Trophoblast cell (in vitro differentiated cells and primary cell): ENCODE results near the gene GAS2L3.

ENCODE experiments used
- DNase-seq, 2 donors: peaks; one replicate each; pipeline ENCODE4 v3.0.0-alpha.2; 2016
- H2AFZ ChIP-seq: 2 replicates; pipeline ENCODE4 v1.6.1; 2013; ENCODE audit warnings: low read length, moderate library complexity, mild to moderate bottlenecking; ENCODE audit not compliant: insufficient read depth, poor library complexity
- H2AK5ac ChIP-seq: 2 replicates; pipeline ENCODE4 v1.6.1; 2013; ENCODE audit warnings: mild to moderate bottlenecking, low read length
- H2BK120ac ChIP-seq: 2 replicates; pipeline ENCODE4 v1.6.1; 2013; ENCODE audit warnings: low read length, mild to moderate bottlenecking, moderate library complexity; ENCODE audit not compliant: insufficient read depth, poor library complexity
- H2BK12ac ChIP-seq: 2 replicates; pipeline ENCODE4 v1.6.1; 2013; ENCODE audit warnings: mild to moderate bottlenecking, low read length, moderate library complexity
- H2BK5ac ChIP-seq: 2 replicates; pipeline ENCODE4 v1.6.1; 2013; ENCODE audit warnings: low read length, low read depth, moderate library complexity, mild to moderate bottlenecking; ENCODE audit not compliant: poor library complexity
- H3K14ac ChIP-seq: 2 replicates; pipeline ENCODE4 v1.6.1; 2013; ENCODE audit warnings: mild to moderate bottlenecking, low read length
- H3K18ac ChIP-seq: 2 replicates; pipeline ENCODE4 v1.6.1; 2013; ENCODE audit warnings: mild to moderate bottlenecking, low read length
- H3K23ac ChIP-seq: 2 replicates; pipeline ENCODE4 v1.6.1; 2013; ENCODE audit warnings: low read length
- H3K27ac ChIP-seq: 2 replicates; pipeline ENCODE4 v1.5.1; 2013; ENCODE audit warnings: low read depth, mild to moderate bottlenecking, inconsistent platforms, low read length, moderate library complexity
- H3K27me3 ChIP-seq: 2 replicates; pipeline ENCODE4 v1.6.1; 2013; ENCODE audit warnings: inconsistent platforms, mild to moderate bottlenecking, low read length, moderate library complexity; ENCODE audit not compliant: insufficient read depth
- H3K36me3 ChIP-seq, 2 experiments: 1 replicate in 1 of 2; 2 replicates in 1 of 2; pipeline ENCODE4 v1.6.1; 2013; ENCODE audit warnings: low read length in 2 of 2, mild to moderate bottlenecking in 2 of 2, moderate library complexity in 1 of 2; ENCODE audit not compliant: insufficient read depth in 2 of 2, control insufficient read depth in 1 of 2
- H3K4ac ChIP-seq: 2 replicates; pipeline ENCODE4 v1.6.1; 2013; ENCODE audit warnings: low read depth, mild to moderate bottlenecking, low read length, moderate library complexity
- H3K4me1 ChIP-seq, 2 experiments: 1 replicate in 1 of 2; 2 replicates in 1 of 2; pipeline ENCODE4 v1.6.1; 2013; ENCODE audit warnings: low read length in 2 of 2, mild to moderate bottlenecking in 2 of 2, moderate library complexity in 1 of 2; ENCODE audit not compliant: insufficient read depth in 2 of 2, control insufficient read depth in 1 of 2
- H3K4me2 ChIP-seq: 2 replicates; pipeline ENCODE4 v1.6.1; 2013; ENCODE audit warnings: inconsistent platforms, mild to moderate bottlenecking, low read length, moderate library complexity
- H3K4me3 ChIP-seq: 2 replicates; pipeline ENCODE4 v1.5.1; 2013; ENCODE audit warnings: mild to moderate bottlenecking, low read depth, low read length, inconsistent platforms
- H3K79me1 ChIP-seq: one replicate; pipeline ENCODE4 v1.6.1; 2013; ENCODE audit warnings: low read length
- H3K79me2 ChIP-seq: 2 replicates; pipeline ENCODE4 v1.6.1; 2013; ENCODE audit warnings: low read length, mild to moderate bottlenecking; ENCODE audit not compliant: control insufficient read depth, insufficient read depth, poor library complexity
- H3K9ac ChIP-seq: 2 replicates; pipeline ENCODE4 v1.6.1; 2013; ENCODE audit warnings: mild to moderate bottlenecking, low read length
- H3K9me3 ChIP-seq: 2 replicates; pipeline ENCODE4 v1.6.1; 2013; ENCODE audit warnings: low read depth, mild to moderate bottlenecking, control low read depth, inconsistent platforms, low read length; ENCODE audit not compliant: insufficient read depth
- H4K12ac ChIP-seq: 2 replicates; pipeline ENCODE4 v1.6.1; 2013; ENCODE audit warnings: low read depth, mild to moderate bottlenecking, low read length, moderate library complexity
- H4K8ac ChIP-seq: 2 replicates; pipeline ENCODE4 v1.6.1; 2013; ENCODE audit warnings: low read depth, mild to moderate bottlenecking, low read length, moderate library complexity
- H4K91ac ChIP-seq: one replicate; pipeline ENCODE4 v1.6.1; 2013; ENCODE audit warnings: low read depth, mild to moderate bottlenecking, low read length, moderate library complexity
- WGBS: extraction: QIAGEN DNeasy Blood & Tissue Kit; methylation state at CpG from one replicate; pipeline ENCODE4 v1.1.7; 2013; ENCODE audit warnings: missing lambda C conversion rate; ENCODE audit not compliant: insufficient read length, insufficient coverage; ENCODE audit errors: extremely low coverage; 5-methylcytosine and 5-hydroxymethylcytosine counted together

GAS2L3 gene

GRCh38 chr12:100584256-100584655 lies 10.8 kb downstream of the GAS2L3 start:
- H2AK5ac ChIP-seq, result no peak overlapping the region
- H3K18ac ChIP-seq, result no peak overlapping the region
- no peak overlapping the region for H4K8ac ChIP-seq
- no peak overlapping the region for H2AFZ ChIP-seq
- no peak overlapping the region for H3K9ac ChIP-seq
- H3K79me2 ChIP-seq, result no peaks in the 10 kb centered on the region
- no peaks in the 10 kb centered on the region for H3K79me1 ChIP-seq
- H3K4me3 ChIP-seq, result no peak overlapping the region
- no peak overlapping the region for H2BK5ac ChIP-seq
- H4K91ac ChIP-seq, result no peak overlapping the region
- H3K9me3 ChIP-seq, result peaks cover 2% of the 10 kb centered on the region
- H3K14ac ChIP-seq, result no peak overlapping the region
- no peak overlapping the region for H3K4ac ChIP-seq
- no CpG with 5 or more reads among the region's 3 CpGs for WGBS
- H3K27ac ChIP-seq, result no peak overlapping the region
- H3K4me1 ChIP-seq, result no peaks in the 10 kb centered on the region
- DNase-seq, result no peak
- H3K23ac ChIP-seq, result no peak overlapping the region
- no peak overlapping the region for H2BK12ac ChIP-seq
- H3K36me3 ChIP-seq, result no peaks in the 10 kb centered on the region
- no peak overlapping the region for H4K12ac ChIP-seq
- no peaks in the 10 kb centered on the region for H3K27me3 ChIP-seq
- no peak overlapping the region for H2BK120ac ChIP-seq
- no peak overlapping the region for H3K4me2 ChIP-seq

- H3K9ac ChIP-seq, result no peak overlapping the region
- H3K79me1 ChIP-seq, result no peaks in the 10 kb centered on the region
- H3K4me1 ChIP-seq, result no peaks in the 10 kb centered on the region
- H3K14ac ChIP-seq, result no peak overlapping the region
- H3K9me3 ChIP-seq, result no peaks in the 10 kb centered on the region
- no peak overlapping the region for H3K23ac ChIP-seq
- H3K4me3 ChIP-seq, result no peak overlapping the region
- no peak overlapping the region for H4K12ac ChIP-seq
- H2AK5ac ChIP-seq, result no peak overlapping the region
- no peaks in the 10 kb centered on the region for H3K79me2 ChIP-seq
- no peak overlapping the region for H3K27ac ChIP-seq
- no CpG with 5 or more reads among the region's 4 CpGs for WGBS
- no peak overlapping the region for H4K91ac ChIP-seq
- H3K4ac ChIP-seq, result no peak overlapping the region
- no peak overlapping the region for H2AFZ ChIP-seq
- no peak overlapping the region for H4K8ac ChIP-seq
- no peak overlapping the region for H2BK120ac ChIP-seq
- no peaks in the 10 kb centered on the region for H3K27me3 ChIP-seq
- no peak overlapping the region for H2BK5ac ChIP-seq
- no peak overlapping the region for H3K18ac ChIP-seq
- H2BK12ac ChIP-seq, result no peak overlapping the region
- DNase-seq, result no peak
- H3K36me3 ChIP-seq, result no peaks in the 10 kb centered on the region
- no peak overlapping the region for H3K4me2 ChIP-seq
These were observed 18.5 kb downstream of the GAS2L3 start for GRCh38 chr12:100591979-100592378.

GRCh38 chr12:100593490-100593889 lies 20.0 kb downstream of the GAS2L3 start:
- H3K4me2 ChIP-seq, result no peak overlapping the region
- no peak overlapping the region for H2BK120ac ChIP-seq
- H3K9me3 ChIP-seq, result no peaks in the 10 kb centered on the region
- H4K8ac ChIP-seq, result no peak overlapping the region
- DNase-seq, result no peak
- H4K12ac ChIP-seq, result no peak overlapping the region
- H3K4ac ChIP-seq, result no peak overlapping the region
- H3K27ac ChIP-seq, result no peak overlapping the region
- H3K4me3 ChIP-seq, result no peak overlapping the region
- no peak overlapping the region for H3K9ac ChIP-seq
- no CpG with 5 or more reads among the region's 5 CpGs for WGBS
- H3K36me3 ChIP-seq, result no peaks in the 10 kb centered on the region
- H3K79me2 ChIP-seq, result no peaks in the 10 kb centered on the region
- H3K27me3 ChIP-seq, result no peaks in the 10 kb centered on the region
- H2BK5ac ChIP-seq, result no peak overlapping the region
- H2BK12ac ChIP-seq, result no peak overlapping the region
- no peak overlapping the region for H2AFZ ChIP-seq
- no peak overlapping the region for H4K91ac ChIP-seq
- H3K79me1 ChIP-seq, result no peaks in the 10 kb centered on the region
- H3K4me1 ChIP-seq, result no peaks in the 10 kb centered on the region
- H3K23ac ChIP-seq, result no peak overlapping the region
- H2AK5ac ChIP-seq, result no peak overlapping the region
- no peak overlapping the region for H3K14ac ChIP-seq
- H3K18ac ChIP-seq, result no peak overlapping the region

- Histone ChIP-seq H4K8ac (no peak overlapping the region), H3K79me1 (no peaks in the 10 kb centered on the region), H3K36me3 (no peaks in the 10 kb centered on the region), H2BK5ac (no peak overlapping the region), H3K4ac (no peak overlapping the region), H3K18ac (no peak overlapping the region), H3K27me3 (no peaks in the 10 kb centered on the region), H2BK12ac (no peak overlapping the region), H3K4me2 (no peak overlapping the region), H2BK120ac (no peak overlapping the region), H3K23ac (no peak overlapping the region), H4K12ac (no peak overlapping the region), H3K79me2 (no peaks in the 10 kb centered on the region), H3K4me1 (no peaks in the 10 kb centered on the region), H3K9ac (no peak overlapping the region), H3K14ac (no peak overlapping the region), H3K27ac (no peak overlapping the region), H2AK5ac (no peak overlapping the region), H4K91ac (no peak overlapping the region), H3K9me3 (no peaks in the 10 kb centered on the region), H3K4me3 (no peak overlapping the region), H2AFZ (no peak overlapping the region)
- DNase-seq, result no peak
- no CpG with 5 or more reads among the region's 1 CpG for WGBS
These were observed 28.1 kb downstream of the GAS2L3 start for GRCh38 chr12:100601626-100602025.
